Cardiac septum (tissue), 1 donor: ENCODE results near the gene MAP2K3. TPM values are rescaled to one million over a fixed set of nuclear protein-coding genes. Genes with fewer than 3 reads are reported as not detected.
A peak's percentile ranks its signal among the peaks of the same experiment; 100 is the strongest.
"Not testable (repeated sequence)": the region's sequence is repeated elsewhere in the genome, so short reads cannot be mapped to it uniquely, and the experiment has no call there.

Experiments used
- DNase-seq: peaks from one replicate; pipeline ENCODE4 v3.0.0-alpha.2; 2020; ENCODE audit warnings: low spot score
- intact Hi-C: fragments of 100-400 bp; cut with DNase I; formaldehyde crosslinking; loops from one replicate; pipeline ENCODE4 v1.14.0; 2022
- total RNA-seq: library from RNA; stranded (reverse); fragmentation: NEBNext Ultra II Directional; extraction: Animal tissue kit (Norgen Biotek cat#: 25700); gene quantifications from one replicate; pipeline ENCODE4 v1.2.1, GENCODE V29; 2021
- donor health status: DM: no; HTN: no; CAD: no.

Gene MAP2K3
- total RNA-seq, 1 donor from 2014 or later, result 70.5 TPM

DNA sequence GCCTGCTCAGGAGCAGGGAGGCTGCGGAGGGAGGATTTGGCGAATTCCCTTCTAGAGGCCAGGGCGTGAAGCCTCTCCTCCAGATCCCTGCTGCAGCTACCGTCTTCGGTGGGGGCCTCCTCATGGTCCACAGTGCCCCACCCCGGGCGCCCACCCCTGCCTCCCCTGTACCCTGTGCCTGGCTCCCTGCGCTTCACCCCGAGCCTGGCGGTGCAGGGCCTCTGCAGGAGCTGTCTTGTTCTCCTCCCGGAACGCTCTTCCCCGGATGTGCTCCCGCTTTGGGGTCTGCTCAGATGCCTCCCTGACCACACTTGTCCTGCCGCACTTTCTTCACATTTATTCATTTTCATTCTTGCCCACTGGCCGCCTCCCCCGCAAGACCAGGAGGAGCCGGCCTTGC lies 33.3 kb downstream of the MAP2K3 start:
- DNase-seq, result not testable (repeated sequence)
- intact Hi-C loops, result loop anchor here (5.0 kb wide), 1 partner anchor 36 kb away; the partner anchor contains the start of gene MAP2K3

DNA sequence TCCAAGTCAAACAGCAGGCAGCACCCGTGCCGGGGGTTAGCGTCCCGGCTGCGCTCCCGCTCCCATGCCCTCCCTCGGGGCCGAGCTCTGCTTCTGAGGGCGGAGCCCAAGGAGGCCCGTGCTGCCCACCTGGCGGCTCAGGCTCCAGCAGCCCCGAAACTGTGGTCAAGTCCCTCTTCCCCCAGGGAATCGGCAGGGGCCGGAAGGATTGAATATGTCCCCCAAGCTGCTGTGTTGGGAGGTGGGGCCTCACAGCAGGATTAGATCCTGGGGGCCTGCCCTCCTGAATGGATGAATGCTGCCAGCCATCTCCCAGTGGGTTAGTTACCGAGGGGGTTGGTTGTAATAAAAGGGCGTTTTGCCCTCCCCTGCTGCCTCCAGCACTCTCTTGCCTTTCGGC lies 33.9 kb downstream of the MAP2K3 start:
- intact Hi-C loops, result loop anchor here (5.0 kb wide), 1 partner anchor 36 kb away; the partner anchor contains the start of gene MAP2K3
- DNase-seq, result no peak

DNA sequence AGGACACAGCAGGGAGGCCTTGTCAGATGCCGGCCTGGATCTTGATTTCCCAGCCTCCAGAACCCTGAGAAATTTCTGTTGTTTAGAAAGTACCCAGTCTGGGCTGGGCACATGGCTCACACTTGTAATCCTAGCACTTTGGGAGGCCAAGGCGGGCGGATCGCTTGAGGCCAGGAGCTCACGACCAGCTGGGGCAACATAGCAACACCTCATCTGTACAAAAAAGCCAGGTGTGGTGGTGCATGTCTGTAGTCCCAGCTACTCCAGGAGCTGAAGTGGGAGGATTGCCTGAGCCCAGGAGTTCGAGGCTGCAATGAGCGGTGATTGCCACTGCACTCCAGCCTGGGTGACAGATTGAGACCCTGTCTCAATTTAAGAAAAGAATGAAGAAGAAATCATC lies 34.3 kb downstream of the MAP2K3 start:
- intact Hi-C loops, result loop anchor here (5.0 kb wide), 1 partner anchor 37 kb away; the partner anchor contains the start of gene MAP2K3
- not testable (repeated sequence) for DNase-seq

DNA sequence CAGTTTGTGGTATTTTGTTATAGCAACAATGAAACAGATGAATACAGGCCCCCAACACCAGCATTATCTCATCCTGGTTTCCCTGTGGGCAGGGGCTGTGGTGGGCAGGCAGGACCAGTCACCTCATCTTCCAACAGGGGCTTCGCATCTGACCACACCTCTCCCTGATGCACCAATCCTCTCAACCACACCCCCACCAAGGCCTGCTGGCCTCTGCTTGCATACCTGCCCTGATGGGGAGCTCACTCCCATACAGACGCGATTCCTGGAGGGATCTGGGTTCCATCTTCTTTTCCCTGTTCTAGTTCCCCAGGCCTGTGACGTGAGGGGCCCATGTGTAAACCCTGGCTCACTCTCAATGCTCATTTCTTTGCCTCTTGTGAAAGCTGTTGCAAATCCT lies 34.7 kb downstream of the MAP2K3 start:
- intact Hi-C loops, result loop anchor here (5.0 kb wide), 1 partner anchor 37 kb away; the partner anchor contains the start of gene MAP2K3
- DNase-seq, result not testable (repeated sequence)

DNA sequence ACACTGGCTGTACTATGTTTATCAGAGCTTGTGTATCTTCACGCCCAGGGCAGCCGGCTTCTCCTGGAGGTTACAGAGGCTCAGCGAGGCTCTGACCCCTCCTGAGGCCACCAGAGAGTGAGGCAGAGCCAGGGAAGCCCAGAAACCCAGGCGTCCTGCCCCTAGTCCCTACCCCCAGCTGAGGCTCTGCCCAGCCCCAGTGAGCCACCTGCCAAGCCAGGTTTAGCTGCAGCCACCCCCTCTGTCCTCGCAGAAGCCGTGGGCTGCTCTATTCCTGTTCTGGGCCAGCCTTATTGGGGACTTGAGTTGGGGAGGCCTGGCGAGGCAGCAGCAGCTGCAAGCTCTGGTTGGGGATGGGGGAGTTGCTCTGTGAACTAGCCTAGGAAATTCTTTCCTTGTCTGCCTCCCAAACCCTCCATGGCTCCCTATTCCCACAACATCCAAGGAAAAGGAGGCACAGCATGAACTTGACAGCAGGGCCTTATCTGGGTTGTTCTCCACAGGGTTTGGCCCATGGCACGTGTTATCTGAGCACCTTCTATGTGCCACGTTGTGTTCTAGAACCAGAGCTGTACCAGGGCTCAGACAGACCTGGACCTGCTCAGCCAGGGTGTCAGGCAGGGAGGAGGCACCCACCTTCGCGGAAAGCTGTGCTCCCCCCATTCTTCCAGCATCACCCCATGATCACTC lies 35.3 kb downstream of the MAP2K3 start:
- not testable (repeated sequence) for DNase-seq
- intact Hi-C loops, result loop anchor here (5.0 kb wide), 2 partner anchors 38 to 132 kb away; partner anchors contain the start of gene MAP2K3

DNA sequence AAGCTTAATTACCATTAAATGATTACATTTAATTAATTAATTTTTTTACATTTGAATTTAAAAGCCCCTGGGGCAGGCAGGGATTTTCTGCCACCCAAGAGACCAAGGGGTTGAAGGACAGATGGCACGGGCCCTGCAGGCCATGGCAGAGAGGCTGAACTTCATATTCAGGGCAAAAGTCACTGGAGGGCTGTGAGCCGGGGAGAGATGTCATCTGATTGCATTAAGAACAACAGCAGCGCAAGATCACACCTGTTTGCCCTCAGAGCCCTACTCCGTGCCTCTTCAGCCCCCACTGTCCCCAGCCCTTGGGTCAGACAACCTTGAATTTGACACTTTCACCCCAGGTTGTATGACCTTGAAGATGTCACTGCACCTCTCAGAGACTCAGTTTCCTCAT lies 35.9 kb downstream of the MAP2K3 start:
- intact Hi-C loops, result loop anchor here (5.0 kb wide), 1 partner anchor 132 kb away; no protein-coding TSS in a partner anchor
- not testable (repeated sequence) for DNase-seq

DNA sequence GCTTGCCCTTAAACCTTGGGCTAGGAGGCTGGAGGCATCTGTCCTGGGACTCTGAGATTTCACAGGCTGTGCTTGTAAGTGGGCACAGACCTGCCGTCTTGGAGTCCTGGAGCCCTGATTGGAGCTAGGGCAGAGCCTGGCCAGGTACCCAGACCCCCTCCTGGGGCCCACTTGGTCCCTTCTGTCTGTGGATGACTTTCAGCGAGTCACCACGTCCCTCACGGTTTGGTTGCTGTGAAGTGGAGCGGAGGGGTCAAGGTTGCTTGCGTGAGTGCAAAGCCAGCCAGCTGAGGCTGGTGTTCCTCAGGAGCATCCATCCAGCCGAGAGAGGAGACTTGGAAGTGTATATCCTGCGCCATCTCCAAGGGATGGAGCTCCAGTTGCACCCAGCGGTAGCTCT lies 36.5 kb downstream of the MAP2K3 start:
- intact Hi-C loops, result loop anchor here (5.0 kb wide), 1 partner anchor 131 kb away; no protein-coding TSS in a partner anchor
- DNase-seq, result not testable (repeated sequence)

DNA sequence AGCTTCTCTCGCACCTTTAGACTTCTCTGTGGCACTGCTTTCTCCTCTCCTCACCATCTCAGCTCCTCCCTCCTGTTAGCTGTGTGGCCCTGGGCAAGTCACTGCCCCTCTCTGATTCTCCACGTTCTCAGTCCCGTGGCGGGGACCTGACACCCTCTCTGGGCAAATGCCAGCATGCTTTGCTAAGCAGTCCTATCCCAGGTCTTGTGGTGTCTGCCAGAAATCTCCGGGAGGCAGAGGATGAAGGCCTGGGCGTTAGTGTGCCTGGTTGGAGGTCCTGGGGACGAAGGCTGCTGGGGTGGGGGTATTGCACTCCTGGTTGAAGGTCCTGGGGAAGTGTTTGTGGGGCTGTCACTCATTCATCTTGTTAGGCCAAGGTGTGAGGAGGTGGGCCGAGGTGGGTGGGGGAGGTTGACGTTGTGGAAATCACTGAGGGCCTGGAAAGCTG lies 37.3 kb downstream of the MAP2K3 start:
- intact Hi-C loops, result loop anchor here (5.0 kb wide), 1 partner anchor 131 kb away; no protein-coding TSS in a partner anchor

DNA sequence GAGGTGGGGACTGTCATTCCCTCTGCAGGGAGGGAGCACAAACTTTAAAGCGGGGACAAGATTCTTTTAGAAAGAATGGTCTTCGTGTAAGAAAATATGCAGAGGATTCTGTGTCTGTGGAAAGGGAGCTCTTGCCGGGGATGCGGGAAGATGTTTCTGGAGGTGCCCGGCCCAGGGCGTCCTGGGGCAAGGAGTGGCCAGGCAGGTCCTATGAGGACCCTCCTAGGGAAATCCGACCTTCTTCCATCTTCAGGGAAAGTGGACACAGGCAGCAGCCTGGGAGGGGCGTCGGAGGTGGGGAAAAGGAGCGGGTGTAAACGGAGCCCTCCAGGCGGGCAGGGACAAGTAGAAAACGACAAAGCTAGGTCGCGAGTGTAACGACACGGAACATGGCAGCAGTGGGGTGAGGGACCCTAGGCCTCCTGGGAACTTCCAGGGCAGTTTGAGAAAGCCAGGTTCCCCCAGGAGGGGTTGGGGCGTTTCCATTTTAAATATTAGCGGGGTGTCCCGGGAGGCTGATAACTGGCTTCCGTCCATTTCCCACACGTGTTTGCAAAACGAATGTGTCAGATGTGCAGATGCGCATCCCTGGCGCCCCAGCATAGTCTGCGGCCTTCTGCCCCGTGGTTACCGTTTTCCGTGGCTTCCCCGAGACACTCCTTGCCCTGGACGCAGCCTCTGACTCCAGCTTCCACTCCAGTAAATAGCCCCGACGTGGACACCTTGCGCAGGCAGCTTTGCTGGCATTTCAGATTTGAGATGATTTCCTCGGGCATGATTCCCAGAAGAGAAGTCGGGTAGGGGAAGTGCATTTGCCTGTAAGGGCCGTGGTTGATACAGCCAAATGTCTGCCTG lies 39.0 kb downstream of the MAP2K3 start:
- DNase-seq, result not testable (repeated sequence)

More for the DNA sequence above, 37.3 kb downstream of the MAP2K3 start:
- not testable (repeated sequence) for DNase-seq

DNA sequence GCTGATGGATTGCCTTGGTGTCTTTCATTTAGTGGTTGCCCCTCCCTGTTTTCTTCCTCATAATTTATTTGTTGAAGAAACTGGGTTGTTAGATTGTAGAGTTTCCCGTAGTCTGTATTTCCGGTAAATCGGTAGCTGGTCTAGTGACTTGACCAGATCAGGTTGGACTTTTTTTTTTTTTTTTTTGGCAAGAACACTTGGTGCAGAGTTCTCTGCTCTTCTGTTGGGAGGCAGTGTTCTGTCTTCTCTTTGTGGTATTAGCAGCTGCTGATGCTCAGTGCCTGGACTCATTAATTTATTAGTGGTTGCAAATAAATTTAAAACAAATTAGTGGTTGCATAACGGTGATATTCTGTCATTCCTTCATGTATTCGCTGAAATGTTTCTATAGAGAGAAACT lies 40.2 kb downstream of the MAP2K3 start:
- not testable (repeated sequence) for DNase-seq
- intact Hi-C loops, result loop anchor here (5.0 kb wide), 1 partner anchor 128 kb away; no protein-coding TSS in a partner anchor

More for the DNA sequence above, 39.0 kb downstream of the MAP2K3 start:
- intact Hi-C loops, result loop anchor here (5.0 kb wide), 1 partner anchor 129 kb away; no protein-coding TSS in a partner anchor

DNA sequence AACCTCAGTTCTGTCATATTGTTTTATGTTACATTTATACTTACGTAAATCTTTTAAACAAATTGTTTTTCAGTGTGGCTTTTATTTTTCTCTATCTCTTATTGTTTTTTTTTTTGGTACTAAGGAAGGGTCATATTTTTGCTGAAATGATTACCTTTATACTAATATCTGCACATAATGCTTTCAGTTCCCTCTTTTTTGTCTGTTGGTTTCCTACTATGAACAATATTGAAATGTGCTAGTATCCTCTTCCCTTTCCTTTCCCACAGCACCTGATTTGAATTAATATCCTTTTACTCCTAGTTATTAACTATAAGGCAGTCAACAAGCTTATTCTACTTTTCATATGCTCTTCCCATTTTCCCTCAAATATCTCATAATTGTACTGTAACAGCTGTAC lies 43.4 kb downstream of the MAP2K3 start:
- DNase-seq, intact Hi-C loops: not testable (repeated sequence)

DNA sequence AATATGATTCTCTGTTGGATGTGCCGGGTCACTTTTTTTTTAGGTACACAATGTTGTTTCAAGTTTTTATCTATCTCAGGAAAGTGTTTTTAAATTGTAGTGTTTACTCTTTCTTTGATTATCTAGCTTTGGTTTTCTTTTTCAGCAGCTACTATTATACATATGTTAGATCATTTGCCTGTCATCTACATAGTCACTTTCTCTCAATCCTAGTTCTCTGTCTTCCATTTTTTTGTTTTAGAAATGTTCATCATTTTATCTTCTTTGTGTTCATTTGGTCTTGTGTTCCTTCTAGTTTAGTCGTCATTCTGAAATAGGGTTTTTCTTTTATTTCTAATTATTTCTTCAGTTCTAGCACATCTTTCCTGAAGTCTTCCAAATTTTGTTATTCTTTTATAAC lies 44.3 kb downstream of the MAP2K3 start:
- DNase-seq, intact Hi-C loops: not testable (repeated sequence)

DNA sequence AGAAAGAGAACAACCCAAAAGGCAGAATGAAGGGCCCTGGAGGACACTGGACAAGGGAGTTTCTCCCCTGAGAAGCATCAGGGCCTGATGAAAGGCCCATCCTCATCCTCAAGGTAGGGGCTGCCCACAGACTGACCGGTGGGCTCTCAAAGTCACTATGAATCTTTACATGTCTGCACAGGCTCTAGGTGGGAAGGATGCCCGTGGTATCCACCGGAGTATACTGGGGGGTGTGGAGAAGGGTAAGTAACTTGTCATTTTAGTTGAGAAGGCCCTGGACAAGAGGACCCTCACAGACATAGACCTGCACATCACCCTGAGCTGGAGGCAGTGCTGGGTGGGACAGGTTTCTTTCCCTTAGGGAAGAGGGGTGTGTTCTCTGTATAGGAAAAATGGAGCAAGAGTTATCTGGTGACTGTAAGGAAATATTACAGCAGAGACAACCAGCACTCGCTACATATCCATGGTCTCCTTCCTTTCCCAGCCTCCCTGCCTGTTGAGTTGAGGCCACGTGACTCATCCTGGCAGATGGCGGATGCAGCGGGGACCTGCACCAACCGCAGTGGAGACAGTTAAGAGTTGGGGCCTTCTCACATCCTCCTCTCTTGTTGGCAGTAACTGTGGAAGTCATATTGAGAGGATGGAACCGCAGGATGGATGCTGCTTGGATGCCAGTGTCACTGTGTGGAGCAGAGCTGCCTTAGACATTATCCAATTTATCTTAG lies 46.1 kb downstream of the MAP2K3 start:
- peak; percentile 46 for DNase-seq
- intact Hi-C loops, result no loop called here

DNA sequence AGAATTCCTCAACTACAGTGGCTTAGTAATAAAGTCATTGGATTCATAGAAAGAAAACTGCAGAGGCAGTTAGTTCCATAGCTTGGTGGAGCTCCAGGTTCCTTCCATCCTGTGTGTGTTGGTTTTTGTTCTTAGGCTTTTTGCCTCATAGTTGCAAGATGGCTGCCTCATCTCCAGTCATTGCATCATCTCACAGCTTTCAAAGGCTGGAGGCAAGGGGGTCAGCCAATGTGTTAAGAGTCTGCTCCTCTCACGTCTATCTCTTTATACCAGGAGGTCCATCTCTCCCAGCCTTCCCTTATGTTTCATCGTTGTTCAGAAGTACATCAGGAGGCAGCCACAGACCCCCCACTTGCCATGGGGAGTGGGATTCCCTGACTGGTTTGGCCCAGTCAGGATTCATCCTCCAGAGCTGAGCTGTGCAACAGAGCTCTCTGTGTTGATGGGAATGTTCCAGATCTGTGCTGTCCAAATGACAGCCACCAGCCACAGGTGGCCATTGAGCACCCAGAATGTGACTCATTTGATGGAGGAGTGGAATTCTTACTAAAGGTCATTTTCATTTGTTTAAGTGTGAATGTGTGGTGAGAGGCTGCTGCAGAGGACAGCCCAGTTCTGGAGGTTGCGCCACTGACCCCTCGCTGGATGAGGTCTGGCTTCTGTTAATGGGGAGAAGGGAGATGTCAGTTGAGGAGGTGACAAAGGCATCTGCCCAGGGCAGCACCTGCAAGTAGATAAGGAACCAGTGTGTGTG lies 52.2 kb downstream of the MAP2K3 start:
- intact Hi-C loops, result not testable (repeated sequence)
- DNase-seq, result peak; percentile 24

DNA sequence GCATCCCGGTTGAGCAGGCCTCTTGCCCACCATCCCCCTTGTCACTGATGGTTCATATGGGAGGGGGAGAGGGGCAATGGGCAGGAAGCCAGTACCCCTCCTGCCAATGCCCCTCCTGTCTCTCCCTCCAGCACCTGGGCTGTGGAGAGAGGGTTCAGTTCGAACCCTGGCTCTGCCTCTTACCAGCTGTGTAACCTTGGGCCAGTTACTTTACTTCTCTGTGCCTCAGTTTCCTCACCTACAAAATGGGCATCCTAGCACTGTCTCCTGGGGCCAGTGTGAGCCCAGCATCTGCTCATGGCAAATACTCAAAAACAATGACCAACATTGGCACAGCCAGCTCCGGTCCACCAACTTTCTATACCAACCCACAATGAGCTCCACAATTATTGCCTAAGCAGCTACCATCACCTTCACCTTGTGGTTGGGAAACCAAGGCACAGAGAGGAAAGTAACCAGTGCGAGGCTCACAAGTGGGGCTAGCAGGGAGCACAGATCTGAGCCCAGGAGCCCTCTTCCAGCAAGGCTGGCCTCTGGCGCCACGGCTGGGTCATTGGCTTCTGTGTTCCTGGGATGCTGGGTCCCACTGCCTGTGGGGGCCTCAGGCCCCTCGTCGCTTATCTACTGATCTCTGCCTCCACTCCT lies 53.6 kb downstream of the MAP2K3 start:
- DNase-seq, result peak; percentile 61
- intact Hi-C loops, result not testable (repeated sequence)

DNA sequence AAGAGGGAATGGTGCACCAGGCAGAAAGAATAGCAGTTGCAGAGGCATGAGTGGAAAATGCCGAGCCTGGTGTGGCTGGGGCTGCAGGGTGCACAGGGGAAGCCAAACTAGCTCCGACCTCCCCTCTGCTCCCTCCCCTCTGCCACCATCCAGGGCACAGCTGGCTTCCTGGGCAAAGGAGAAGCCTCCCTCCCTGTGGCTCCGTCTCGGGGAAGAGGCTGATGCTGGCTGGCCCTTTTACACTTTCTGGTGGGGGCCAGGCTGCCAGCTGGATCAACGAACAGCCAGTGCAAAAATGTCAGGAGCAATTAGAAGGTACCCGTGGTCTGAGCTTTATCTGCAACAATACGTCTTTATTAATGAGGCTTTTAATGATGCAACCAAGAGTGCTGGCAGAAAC lies 54.5 kb downstream of the MAP2K3 start:
- intact Hi-C loops, result no loop called here
- DNase-seq, result peak; percentile 51

DNA sequence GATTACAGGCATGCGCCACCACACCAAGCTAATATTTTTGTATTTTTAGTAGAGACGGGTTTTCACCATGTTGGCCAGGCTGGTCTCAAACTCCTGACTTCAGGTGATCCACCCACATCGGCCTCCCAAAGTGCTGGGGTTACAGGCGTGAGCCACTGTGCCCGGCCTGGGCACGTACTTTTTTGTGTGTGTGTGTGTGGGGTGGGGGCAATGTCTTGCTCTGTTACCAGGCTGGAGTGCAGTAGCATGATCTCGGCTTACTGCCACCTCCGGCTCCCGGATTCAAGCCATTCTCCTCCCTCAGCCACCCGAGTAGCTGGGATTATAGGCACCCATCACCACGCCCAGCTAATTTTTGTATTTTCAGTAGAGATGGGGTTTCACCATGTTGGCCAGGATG lies 55.1 kb downstream of the MAP2K3 start:
- intact Hi-C loops, DNase-seq: not testable (repeated sequence)

DNA sequence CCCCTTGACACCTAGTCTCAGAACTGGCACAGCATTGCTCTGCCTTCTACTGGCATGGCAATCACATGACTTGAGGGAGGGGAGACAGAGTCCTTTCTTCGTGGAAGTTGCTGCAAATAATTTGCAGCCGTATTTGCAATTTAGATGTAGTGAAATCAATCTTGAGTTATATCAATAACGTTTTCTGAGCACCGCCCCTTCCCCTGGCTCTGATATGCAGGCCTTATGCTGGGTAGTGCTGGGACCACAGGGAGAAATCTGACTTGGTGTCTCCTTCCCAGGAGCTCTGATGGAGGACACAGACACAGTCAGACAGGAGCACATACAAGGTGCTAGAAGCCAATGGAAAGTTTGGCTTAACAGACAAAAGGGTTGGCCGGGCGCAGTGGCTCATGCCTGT lies 55.9 kb downstream of the MAP2K3 start:
- intact Hi-C loops, DNase-seq: not testable (repeated sequence)
